ENCODE measurements around the gene MLPH. TPM values are rescaled to one million over a fixed set of nuclear protein-coding genes. Genes with fewer than 3 reads are reported as not detected.
"Not testable (repeated sequence)": the region's sequence is repeated elsewhere in the genome, so short reads cannot be mapped to it uniquely, and the experiment has no call there.

MLPH gene
- total RNA-seq, 1 donor from 2014 or later = not detected

DNA sequence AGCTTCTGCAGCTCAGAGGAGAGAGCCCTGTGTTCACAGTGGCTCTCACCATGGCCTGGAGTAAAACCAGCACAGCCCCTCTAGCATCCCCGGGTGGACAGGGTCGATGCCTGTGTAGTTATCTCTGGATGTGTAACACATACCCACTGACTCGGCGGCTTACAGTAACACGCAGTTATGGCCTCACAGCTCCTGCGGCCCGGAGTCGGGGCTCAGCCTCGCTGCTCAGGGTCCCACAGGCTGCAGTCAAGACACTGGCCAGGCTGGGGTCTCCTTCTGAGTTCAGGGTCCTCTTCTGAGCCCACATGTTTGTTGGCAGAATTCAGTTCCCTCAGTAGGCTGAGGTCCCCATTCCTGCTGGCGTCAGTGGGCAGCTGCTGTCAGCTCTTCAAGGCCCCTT is 106.0 kb downstream of the MLPH start:
- TF ChIP-seq, protein P1, sequence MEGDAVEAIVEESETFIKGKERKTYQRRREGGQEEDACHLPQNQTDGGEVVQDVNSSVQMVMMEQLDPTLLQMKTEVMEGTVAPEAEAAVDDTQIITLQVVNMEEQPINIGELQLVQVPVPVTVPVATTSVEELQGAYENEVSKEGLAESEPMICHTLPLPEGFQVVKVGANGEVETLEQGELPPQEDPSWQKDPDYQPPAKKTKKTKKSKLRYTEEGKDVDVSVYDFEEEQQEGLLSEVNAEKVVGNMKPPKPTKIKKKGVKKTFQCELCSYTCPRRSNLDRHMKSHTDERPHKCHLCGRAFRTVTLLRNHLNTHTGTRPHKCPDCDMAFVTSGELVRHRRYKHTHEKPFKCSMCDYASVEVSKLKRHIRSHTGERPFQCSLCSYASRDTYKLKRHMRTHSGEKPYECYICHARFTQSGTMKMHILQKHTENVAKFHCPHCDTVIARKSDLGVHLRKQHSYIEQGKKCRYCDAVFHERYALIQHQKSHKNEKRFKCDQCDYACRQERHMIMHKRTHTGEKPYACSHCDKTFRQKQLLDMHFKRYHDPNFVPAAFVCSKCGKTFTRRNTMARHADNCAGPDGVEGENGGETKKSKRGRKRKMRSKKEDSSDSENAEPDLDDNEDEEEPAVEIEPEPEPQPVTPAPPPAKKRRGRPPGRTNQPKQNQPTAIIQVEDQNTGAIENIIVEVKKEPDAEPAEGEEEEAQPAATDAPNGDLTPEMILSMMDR (conservative IDR thresholded peaks at IDR 0.05) = no peak
- Mint-ChIP-seq H3K4me1 (peaks cover 25% of the 10 kb centered on the region), H3K9me3 (no peaks in the 10 kb centered on the region), H3K27me3 (ENCODE audit: low read depth) (no peaks in the 10 kb centered on the region), H3K27ac (ENCODE audit: unreplicated experiment) (no peak overlapping the region), H3K36me3 (ENCODE audit: low read depth) (no peaks in the 10 kb centered on the region), H3K4me3 (no peak overlapping the region)
- no peak for DNase-seq (ENCODE audit: low read depth, low spot score)

DNA sequence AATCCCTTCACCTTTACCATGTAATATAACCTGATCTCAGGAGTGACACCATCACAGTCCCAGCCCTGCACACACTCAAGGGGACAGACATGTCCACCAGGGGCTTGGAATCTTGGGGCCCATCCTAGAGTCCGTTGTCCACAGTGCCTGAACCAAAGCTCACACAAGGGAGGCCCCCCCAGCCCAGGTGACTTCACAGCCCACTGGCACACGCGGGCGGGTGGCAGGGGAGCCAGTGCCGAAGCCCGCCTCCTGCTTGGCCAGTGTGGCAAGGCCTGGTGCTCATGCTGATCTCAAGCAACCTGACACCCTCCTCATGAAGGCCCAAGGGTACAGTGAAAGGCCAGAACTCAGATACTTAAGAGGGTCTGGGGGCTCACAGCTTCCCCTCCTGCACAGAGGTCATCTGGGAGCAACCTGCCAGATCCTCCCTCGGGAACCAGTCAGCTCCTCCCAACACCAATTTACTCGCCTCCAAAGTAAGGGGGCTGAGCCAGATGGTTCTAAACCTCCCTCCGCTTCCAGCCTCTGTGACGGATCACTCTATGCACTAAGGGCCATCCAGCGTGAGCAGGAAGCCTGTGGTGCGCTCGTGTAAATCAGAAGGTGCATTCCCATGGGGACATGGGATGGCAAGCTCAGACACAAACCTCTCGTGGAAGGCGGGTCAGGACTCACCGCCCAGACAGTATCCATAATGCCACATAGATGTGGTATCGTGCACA is 106.7 kb downstream of the MLPH start:
- H3K4me3 Mint-ChIP-seq = no peak overlapping the region
- H3K27me3 Mint-ChIP-seq (ENCODE audit: low read depth) = no peaks in the 10 kb centered on the region
- no peak for DNase-seq (ENCODE audit: low read depth, low spot score)
- peaks cover 30% of the 10 kb centered on the region for H3K4me1 Mint-ChIP-seq
- H3K27ac Mint-ChIP-seq (ENCODE audit: unreplicated experiment) = no peak overlapping the region
- no peaks in the 10 kb centered on the region for H3K9me3 Mint-ChIP-seq
- H3K36me3 Mint-ChIP-seq (ENCODE audit: low read depth) = no peaks in the 10 kb centered on the region
- TF ChIP-seq, protein P1 (conservative IDR thresholded peaks at IDR 0.05) = no peak

DNA sequence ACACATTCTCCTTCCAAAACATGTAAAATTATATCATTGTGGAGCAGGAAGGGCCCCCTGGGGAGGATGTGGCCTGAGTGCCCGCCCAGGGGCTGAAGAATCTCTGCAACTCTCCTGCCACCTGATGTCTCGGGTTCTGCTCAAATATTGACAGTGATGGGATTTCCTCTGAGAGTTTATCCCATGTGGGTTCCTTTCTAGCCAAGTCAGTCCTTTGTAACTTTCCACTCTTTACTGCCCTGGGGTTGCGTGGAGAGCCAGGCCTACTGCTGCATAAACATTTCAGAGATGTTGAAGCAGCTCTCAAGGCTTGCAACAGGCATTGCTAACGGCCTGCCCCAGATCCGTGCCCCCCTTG is 107.4 kb downstream of the MLPH start:
- H3K9me3 Mint-ChIP-seq = no peaks in the 10 kb centered on the region
- no peak overlapping the region for H3K27ac Mint-ChIP-seq (ENCODE audit: unreplicated experiment)
- no peak for DNase-seq (ENCODE audit: low read depth, low spot score)
- H3K4me3 Mint-ChIP-seq = no peak overlapping the region
- H3K36me3 Mint-ChIP-seq (ENCODE audit: low read depth) = no peaks in the 10 kb centered on the region
- TF ChIP-seq, protein P1 (conservative IDR thresholded peaks at IDR 0.05) = no peak
- peaks cover 34% of the 10 kb centered on the region for H3K4me1 Mint-ChIP-seq
- no peaks in the 10 kb centered on the region for H3K27me3 Mint-ChIP-seq (ENCODE audit: low read depth)

DNA sequence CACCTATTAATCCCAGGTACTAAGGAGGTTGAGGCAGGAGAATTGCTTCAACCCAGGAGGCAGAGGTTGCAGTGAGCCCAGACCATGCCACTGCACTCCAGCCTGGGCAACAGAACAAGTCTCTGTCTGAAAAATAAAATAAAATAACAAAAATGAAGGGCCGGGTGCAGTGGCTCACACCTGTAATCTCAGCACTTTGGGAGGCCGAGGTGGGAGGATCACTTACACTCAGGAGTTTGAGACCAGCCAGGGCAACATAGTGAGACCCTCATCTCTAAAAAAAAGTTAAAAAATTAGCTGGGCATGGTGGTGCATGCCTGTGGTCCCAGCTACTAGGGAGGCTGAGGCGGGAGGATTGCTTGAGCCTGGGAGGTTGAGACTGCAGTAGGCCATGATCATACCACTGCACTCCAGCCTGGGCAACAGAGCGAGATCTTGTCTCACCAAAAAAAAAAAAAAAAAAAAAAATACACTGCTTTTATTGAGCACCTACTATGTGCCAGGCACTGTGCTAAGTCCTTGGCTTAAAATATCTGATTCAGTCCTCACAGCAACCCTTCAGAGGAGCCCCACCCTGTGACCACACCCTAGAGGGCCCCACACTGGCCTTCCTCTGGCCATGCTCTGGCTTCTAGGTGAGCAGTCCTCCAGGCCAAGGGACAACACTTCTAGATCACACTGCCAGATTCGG is 108.9 kb downstream of the MLPH start:
- not testable (repeated sequence) for H3K36me3 Mint-ChIP-seq (ENCODE audit: low read depth); DNase-seq (ENCODE audit: low read depth, low spot score); H3K27ac Mint-ChIP-seq (ENCODE audit: unreplicated experiment); H3K27me3 Mint-ChIP-seq (ENCODE audit: low read depth); H3K9me3 Mint-ChIP-seq; H3K4me3 Mint-ChIP-seq
- peaks cover 37% of the 10 kb centered on the region for H3K4me1 Mint-ChIP-seq

DNA sequence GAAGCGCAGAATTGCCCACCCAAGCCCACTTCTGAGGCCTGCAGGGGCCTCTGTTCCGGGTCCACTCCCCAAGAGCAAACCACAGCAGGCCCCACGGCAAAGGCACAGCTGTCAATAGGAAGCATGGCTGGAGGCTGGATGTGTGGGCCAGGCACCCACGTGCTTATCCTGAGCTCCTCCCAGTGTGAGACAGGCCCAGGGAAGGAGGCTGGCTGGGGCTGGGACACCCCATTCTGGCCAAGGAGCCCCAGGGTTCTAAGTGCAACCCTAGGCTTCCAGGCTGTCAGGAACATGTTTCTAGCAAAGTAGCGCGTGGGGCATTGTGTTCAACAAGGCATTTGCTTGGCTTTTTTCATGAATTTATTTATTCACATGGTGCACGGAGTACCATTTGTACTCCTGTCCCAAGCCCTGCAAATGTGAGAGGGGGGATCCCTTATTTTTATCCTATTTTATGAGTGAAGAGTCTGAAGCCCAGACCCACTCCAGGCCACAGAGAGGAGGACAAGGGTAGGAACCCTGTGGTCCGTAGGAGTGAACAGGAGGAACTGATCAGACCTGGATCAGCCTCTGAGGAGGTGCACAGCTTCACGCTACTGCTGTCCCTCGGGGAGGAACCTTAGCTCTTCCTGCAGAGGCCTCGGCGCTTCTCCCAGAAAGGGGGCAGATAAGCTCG is 109.6 kb downstream of the MLPH start:
- Mint-ChIP-seq H3K36me3 (ENCODE audit: low read depth) (no peaks in the 10 kb centered on the region), H3K4me1 (peaks cover 35% of the 10 kb centered on the region), H3K27me3 (ENCODE audit: low read depth) (no peaks in the 10 kb centered on the region), H3K27ac (ENCODE audit: unreplicated experiment) (no peak overlapping the region), H3K9me3 (no peaks in the 10 kb centered on the region), H3K4me3 (no peak overlapping the region)
- TF ChIP-seq, protein P1 (conservative IDR thresholded peaks at IDR 0.05) = no peak
- DNase-seq (ENCODE audit: low read depth, low spot score) = no peak
